GM18951 (cell line): ENCODE measurements around the gene TTC28.

Experiments used
- POLR2A ChIP-seq: IDR thresholded peaks from 4 replicates; pipeline ENCODE4 v1.6.1; 2011; ENCODE audit warnings: mild to moderate bottlenecking; ENCODE audit not compliant: insufficient read length, insufficient read depth; ENCODE audit errors: extremely low read depth
- in situ Hi-C: fragments of 300-500 bp; cut with MboI; formaldehyde crosslinking; loops from one replicate; pipeline ENCODE4 v1.12.0; 2022; ENCODE audit warnings: low sequenced_read_pairs, mixed read lengths, inconsistent platforms; ENCODE audit not compliant: unreplicated experiment

TTC28 gene

DNA sequence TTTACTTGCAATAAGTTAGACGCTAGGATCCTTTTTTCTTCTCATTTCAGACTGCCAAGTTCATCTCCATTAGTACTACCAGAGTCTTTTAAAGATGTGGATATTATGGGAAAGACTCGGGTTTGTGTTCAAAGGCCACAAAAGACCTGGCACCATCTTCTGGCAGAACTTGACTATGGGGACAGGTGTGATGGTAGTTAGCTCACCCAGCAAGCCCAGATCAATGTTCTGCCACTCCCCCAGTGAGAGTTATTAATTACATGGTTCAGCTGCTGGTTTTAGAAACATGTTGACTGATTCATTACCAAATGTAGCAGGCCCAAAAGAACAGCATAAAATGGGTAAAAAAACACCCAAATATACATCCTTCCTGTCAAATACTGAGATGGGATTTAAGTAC is 427.1 kb downstream of the TTC28 start:
- no peak for TF ChIP-seq POLR2A
- in situ Hi-C loops: no loop called here

DNA sequence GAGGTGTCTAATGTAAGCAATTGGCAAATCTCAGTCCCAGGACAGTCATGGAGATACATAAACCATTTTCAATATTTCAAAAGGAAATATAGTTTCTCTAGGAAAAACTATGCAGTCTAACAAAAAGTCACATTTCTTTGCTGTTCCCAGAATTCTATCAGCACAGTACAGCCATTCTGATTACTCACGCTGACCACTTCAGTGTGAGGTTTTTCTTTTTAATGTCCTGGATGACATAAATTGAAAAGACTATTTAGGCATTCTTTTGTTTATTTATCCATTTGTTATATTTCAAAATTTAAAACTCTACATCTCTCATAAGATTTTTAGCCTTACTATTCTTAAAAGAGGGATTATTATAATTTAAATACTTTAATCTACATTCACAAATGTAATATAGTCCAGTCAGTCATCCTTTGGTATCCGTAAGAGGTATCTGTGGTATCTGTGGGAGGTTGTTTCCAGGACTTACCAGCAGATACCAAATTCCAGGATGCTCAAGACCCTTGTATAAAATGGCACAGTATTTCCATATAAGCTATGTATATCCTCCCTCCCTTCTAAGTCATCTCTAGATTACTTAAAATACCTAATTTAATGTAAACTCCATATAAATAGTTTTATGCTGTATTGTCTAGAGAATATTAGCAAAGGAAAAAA is 429.5 kb downstream of the TTC28 start:
- in situ Hi-C loops: no loop called here
- TF ChIP-seq POLR2A: no peak

DNA sequence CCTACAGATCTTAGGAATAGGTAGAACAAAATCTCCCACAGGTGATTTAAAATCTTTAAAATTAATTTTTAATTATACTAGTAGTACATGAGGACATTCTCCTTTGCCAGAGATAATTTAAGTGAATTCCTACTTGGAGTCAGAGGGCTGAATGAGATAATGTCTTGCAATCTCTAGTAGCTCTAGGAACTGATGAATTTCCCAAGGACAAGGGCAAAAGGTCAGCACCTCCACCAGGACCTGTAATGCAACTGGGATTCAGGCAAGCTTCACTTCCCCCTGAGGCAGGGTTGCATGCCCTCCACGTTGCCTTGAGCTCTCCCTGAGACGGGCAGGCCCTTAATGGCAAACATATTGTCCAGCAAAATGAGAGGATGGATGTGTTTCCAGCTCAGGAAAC is 430.2 kb downstream of the TTC28 start:
- in situ Hi-C loops: no loop called here
- TF ChIP-seq POLR2A: no peak

DNA sequence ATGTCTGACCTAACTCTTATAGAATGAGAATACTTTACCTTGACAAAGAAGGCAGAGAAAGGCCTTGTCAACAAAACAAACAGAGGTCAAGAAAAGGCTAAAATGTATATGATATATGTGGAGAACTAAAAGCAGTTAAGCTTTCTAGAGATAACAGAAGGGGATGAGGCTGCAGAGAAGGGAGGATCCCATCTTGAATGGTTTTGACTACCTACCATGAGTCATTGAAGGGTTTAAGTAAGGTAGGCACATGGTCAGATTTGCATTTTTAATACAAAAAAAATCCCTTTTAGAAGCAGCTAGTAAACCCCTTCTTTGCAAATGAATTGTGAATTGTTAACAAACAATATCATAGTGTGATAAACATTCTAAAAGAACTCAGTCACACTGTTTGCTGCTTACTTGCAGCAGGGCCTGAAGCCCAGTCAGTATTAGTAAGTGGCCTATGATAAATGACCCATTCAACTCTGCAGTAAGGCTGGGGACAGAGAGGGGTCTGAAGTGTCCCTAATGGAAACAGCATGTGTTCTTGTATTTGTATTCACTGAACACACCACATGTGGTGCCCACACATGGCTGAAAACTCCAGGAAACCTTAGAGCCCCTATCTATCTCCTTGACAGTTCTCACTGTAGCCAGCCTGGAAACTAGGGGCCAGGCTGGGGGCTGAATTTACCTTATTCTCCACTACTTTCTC is 431.8 kb downstream of the TTC28 start:
- no peak for TF ChIP-seq POLR2A
- in situ Hi-C loops: no loop called here

DNA sequence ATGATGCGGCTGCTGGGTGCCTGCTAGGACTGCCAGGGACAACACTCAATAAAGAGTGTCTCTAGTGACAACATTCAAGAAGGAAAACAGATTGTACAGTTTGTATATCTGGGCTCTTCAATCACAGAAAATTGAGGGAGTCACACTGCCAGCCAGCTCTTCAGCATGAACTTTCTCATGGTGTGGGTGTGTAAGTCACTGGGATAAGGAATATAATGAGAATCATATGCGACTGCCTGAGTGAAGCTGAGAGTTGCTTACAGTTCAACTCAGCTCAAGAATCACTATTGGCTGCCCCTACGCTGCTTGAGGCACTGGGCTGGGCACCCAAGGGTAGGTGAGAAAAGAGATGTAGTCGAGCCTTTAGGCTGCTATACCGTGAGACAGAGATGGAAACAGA is 432.5 kb downstream of the TTC28 start:
- no peak for TF ChIP-seq POLR2A
- in situ Hi-C loops: no loop called here

DNA sequence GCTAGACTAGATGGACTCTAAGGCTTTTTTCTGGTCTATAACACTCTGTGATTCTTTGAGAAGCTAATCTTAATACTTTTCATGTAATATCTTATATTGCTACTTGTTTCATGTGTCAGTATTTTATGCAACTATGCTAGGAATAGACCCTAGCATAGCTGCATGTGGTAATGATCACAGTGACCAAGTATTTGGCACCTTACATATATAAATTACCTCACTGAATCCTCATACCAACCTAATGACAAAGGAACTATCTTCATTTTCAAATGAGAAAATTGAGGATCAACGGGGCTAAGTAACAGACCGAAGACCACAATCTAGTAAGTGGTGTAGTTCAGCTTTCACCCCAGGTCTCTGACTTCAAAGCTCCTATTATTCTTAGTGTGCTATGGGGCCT is 433.2 kb downstream of the TTC28 start:
- TF ChIP-seq POLR2A: no peak
- in situ Hi-C loops: no loop called here

DNA sequence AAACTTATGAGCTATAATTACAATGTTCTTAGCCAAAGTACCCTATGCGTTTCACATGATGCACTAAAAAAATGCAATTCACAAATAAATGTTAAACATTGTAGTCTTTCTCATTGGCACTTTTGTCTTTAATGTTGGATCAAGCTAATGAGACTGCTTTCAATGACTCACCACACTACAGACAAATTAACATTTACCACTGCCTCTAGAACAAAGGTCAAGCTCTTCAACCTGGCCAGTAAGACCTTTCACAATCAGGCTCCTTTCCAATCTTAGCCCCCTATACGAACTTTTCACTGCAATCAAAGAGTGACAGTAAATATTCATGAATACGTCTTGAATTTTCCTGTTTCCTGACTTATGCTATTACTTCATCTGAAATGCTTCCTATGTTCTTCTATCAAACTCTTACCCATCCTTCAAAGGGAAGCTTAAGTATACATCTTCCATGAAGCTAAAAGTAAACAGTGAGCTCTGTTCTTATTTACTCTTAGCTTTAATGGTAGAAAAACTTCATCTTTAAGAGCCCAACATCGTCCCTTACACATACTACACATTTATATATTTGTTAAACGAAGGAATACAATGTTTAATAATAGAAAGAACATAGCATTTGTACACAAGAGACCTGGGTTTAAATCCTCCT is 433.9 kb downstream of the TTC28 start:
- in situ Hi-C loops: no loop called here
- no peak for TF ChIP-seq POLR2A

DNA sequence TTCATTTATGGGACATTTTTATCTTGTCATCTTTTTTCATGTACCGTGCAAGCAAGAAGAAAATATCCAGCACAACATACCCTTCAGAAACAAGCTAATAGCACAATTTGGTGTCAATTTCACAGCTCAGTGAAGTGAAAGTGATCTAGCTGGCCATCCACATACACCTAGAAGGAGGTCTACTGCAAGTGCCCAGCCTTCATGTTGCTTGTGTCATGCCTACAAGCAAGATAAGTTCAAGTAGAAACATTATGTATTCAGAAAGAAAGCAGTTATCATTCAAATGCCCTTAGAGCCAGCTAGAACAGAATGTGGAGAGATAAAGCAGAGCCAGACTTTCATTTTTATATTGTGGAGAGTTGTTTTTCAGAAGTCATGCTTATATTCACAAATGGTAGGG is 434.9 kb downstream of the TTC28 start:
- in situ Hi-C loops: no loop called here
- no peak for TF ChIP-seq POLR2A

DNA sequence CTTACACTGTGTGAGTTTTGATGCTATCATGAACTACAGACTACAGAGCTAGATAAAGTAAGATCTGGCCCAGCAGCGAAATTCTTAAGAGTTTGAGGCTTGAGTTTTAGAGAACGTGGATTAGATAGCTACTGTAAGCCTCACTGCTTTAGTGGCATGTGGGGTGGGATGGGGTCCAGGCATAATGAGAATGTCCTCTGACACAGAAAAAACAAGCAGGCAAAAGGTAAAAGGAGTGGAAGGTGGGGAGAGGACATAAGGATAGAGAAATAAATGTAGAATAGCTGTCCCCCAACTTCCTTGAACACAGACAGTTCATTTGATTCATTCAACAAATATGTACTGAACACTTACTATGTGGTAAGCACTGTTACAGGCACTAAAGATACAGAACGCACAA is 436.1 kb downstream of the TTC28 start:
- no peak for TF ChIP-seq POLR2A

DNA sequence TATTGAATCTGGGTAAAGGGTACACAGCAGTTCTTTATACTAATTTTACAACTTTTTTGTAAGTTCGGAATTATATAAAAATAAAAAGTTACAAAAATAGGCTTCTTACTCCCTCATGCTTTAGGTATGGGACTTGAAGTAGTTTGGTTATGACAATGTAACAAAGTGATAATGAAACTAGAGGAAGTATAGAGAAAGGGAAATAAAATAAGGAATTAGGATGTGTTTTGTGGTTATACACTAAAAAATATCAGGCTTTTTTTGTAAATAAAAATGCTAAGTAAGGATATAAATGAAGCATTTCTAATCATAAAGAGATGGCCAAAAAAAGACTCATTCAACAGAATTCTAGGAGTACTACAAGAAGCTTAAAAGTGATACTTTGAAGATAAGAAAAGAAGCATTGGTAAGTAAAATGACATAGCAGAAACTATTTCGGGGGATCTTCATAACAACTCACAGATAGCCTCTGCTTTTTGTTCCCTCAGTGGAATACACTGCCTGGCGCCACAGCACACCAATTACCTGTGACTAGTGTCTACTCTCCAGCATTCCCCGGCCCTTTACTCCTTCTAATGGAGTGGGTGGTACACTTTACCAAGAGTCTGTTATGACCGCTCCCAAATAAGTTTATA is 437.9 kb downstream of the TTC28 start:
- no peak for TF ChIP-seq POLR2A
- in situ Hi-C loops: no loop called here

More for the DNA sequence above, 436.1 kb downstream of the TTC28 start:
- in situ Hi-C loops: no loop called here

DNA sequence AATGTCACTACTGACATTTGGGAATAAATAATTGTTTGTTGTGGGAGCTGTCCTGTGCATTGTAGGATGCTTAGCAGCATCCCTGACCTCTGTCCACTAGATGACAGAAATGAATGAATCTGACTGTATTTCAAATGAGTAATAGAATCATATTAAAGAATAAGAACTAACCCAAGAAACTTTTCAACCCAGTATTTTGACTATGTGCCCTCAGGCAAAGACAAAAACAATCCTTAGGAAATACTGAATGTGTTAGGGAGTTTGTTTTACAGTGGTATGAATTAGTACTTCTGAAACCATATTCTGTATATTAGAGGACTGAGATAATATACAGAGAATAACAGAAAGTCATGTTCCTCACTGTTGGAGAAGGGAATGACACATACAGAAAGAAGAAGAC is 439.7 kb downstream of the TTC28 start:
- in situ Hi-C loops: no loop called here
- no peak for TF ChIP-seq POLR2A

DNA sequence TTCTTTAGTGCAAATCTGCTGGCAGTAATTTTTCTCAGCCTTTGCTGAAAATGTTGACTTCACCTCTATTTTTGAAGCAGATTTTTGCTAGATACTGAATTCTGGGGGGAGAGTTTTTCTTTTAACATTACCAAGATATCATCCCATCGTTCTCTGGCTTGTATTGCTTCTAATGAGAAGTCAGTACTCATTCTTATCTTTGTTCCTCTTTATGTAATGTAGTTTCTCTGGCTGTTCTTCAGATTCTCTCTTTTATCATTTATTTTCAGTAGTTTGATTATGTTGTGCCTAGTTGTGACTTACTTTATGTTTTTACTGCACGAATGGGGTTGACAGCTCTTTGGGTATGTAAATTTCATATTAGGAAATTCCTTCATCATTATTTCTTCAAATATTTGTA is 441.9 kb downstream of the TTC28 start:
- in situ Hi-C loops: no loop called here
- no peak for TF ChIP-seq POLR2A

DNA sequence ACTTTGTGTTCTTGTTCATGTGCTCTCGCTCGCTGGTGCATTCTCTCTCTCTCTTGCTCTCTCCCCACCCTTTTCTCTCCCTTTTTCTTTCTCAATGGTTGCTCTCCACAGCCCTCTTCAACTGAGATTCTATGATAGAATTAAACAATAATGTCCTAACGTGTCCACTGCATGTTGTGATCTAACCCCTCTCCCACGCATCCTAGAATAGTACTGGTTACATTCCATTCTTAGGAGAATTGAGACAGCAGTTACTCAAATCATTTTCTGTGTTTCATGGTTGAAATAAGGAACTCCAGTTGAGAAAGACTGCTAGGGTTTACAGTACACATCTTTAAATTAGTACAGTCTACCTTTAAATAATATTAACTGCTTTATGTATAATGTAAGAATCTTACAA is 442.5 kb downstream of the TTC28 start:
- no peak for TF ChIP-seq POLR2A

More for the DNA sequence above, 442.5 kb downstream of the TTC28 start:
- in situ Hi-C loops: no loop called here
